Hepatocyte (in vitro differentiated cells): ENCODE results near the gene RBM39. TPM values are rescaled to one million over a fixed set of nuclear protein-coding genes. Genes with fewer than 3 reads are reported as not detected.

Experiments used
- DNase-seq: peaks from one replicate; pipeline ENCODE4 v3.0.0-alpha.2; 2016; ENCODE audit warnings: low spot score
- H2AFZ ChIP-seq: fragments of 200-600 bp; sonication (generic); 2 replicates; pipeline ENCODE4 v1.6.0; 2016; ENCODE audit warnings: antibody characterized with exemption, mild to moderate bottlenecking
- H3K27ac ChIP-seq: fragments of 200-600 bp; sonication (generic); 2 replicates; pipeline ENCODE4 v1.5.1; 2016; ENCODE audit warnings: mild to moderate bottlenecking
- H3K27me3 ChIP-seq: fragments of 200-600 bp; sonication (generic); 2 replicates; pipeline ENCODE4 v1.6.1; 2016
- H3K36me3 ChIP-seq: fragments of 200-600 bp; sonication (generic); replicated peaks from 2 replicates; pipeline ENCODE4 v1.5.1; 2016; ENCODE audit warnings: low read depth; ENCODE audit not compliant: insufficient read depth
- H3K4me1 ChIP-seq: fragments of 200-600 bp; sonication (generic); 2 replicates; pipeline ENCODE4 v1.5.1; 2016; ENCODE audit warnings: mild to moderate bottlenecking, moderate library complexity; ENCODE audit not compliant: insufficient read depth
- H3K4me2 ChIP-seq: fragments of 200-600 bp; sonication (generic); 2 replicates; pipeline ENCODE4 v1.6.0; 2016
- H3K4me3 ChIP-seq: fragments of 200-600 bp; sonication (generic); 2 replicates; pipeline ENCODE4 v1.5.1; 2016; ENCODE audit warnings: mild to moderate bottlenecking
- H3K79me2 ChIP-seq: fragments of 200-600 bp; sonication (generic); 2 replicates; pipeline ENCODE4 v1.6.0; 2017; ENCODE audit warnings: mild to moderate bottlenecking
- H3K9me2 ChIP-seq: fragments of 200-600 bp; sonication (generic); replicated peaks from 2 replicates; pipeline ENCODE4 v1.6.0; 2017; ENCODE audit warnings: mild to moderate bottlenecking; ENCODE audit not compliant: insufficient read depth
- H3K9me3 ChIP-seq: fragments of 200-600 bp; sonication (generic); 2 replicates; pipeline ENCODE4 v1.5.1; 2016; ENCODE audit warnings: low read depth, mild to moderate bottlenecking
- H4K20me1 ChIP-seq: fragments of 200-600 bp; sonication (generic); 2 replicates; pipeline ENCODE4 v1.6.0; 2016; ENCODE audit warnings: mild to moderate bottlenecking; ENCODE audit not compliant: insufficient read depth, poor library complexity, severe bottlenecking
- CTCF ChIP-seq: fragments of 200-600 bp; sonication (generic); IDR thresholded peaks from 2 replicates; pipeline ENCODE4 v1.5.1; 2016; ENCODE audit warnings: antibody characterized with exemption, mild to moderate bottlenecking; ENCODE audit not compliant: poor library complexity
- EZH2 ChIP-seq: fragments of 200-600 bp; sonication (generic); IDR thresholded peaks from 2 replicates; pipeline ENCODE4 v1.6.1; 2016; ENCODE audit warnings: antibody characterized with exemption, mild to moderate bottlenecking, borderline replicate concordance
- EZH2phosphoT487 ChIP-seq: fragments of 200-600 bp; sonication (generic); IDR thresholded peaks from one replicate; pipeline ENCODE4 v1.6.1; 2018; ENCODE audit warnings: antibody characterized with exemption, mild to moderate bottlenecking, low read depth, moderate library complexity; ENCODE audit not compliant: unreplicated experiment, severe bottlenecking
- WGBS: methylation state at CpG from one replicate; pipeline ENCODE4 v1.1.6; 2016; ENCODE audit warnings: low lambda C conversion rate; ENCODE audit errors: missing lambda C conversion rate; 5-methylcytosine and 5-hydroxymethylcytosine counted together
- polyA plus RNA-seq: library from polyadenylated mRNA; unstranded; fragments of >200 nt; fragmentation: Nextera tagmentation; extraction: Ambion mirVana; gene quantifications from 2 replicates; pipeline ENCODE4 v1.2.1, GENCODE V29; 2016
- total RNA-seq: library from RNA; depleted of rRNA; stranded (reverse); fragments of >200 nt; gene quantifications from 2 replicates; pipeline ENCODE4 v1.2.3, GENCODE V29; 2014

RBM39 gene
- total and polyA plus RNA-seq, 2 experiments from 2014 or later: 200 to 423 TPM

GRCh38 chr20:35702824-35703695 is 39.0 kb downstream of the RBM39 start:
- peak overlapping the region; percentile 9 for H3K27ac ChIP-seq
- H3K27me3 ChIP-seq: no peaks in the 10 kb centered on the region
- no peaks in the 10 kb centered on the region for H3K9me3 ChIP-seq
- H3K36me3 ChIP-seq: peaks cover 6% of the 10 kb centered on the region
- no peak for DNase-seq
- 90% methylated on average over 4 of the region's 4 CpGs for WGBS
- H3K4me1 ChIP-seq: peaks cover 11% of the 10 kb centered on the region
- H4K20me1 ChIP-seq: peaks cover 58% of the 10 kb centered on the region
- H3K4me3 ChIP-seq: no peak overlapping the region
- H3K9me2 ChIP-seq: no peaks in the 10 kb centered on the region
- no peak for TF ChIP-seq EZH2phosphoT487
- TF ChIP-seq EZH2: no peak
- TF ChIP-seq CTCF: no peak
- H3K79me2 ChIP-seq: peaks cover 60% of the 10 kb centered on the region
- H3K4me2 ChIP-seq: no peak overlapping the region
- no peak overlapping the region for H2AFZ ChIP-seq

GRCh38 chr20:35702051-35702823 is 39.8 kb downstream of the RBM39 start:
- Histone ChIP-seq H3K4me2 (no peak overlapping the region), H3K27me3 (no peaks in the 10 kb centered on the region), H3K79me2 (peaks cover 60% of the 10 kb centered on the region), H3K36me3 (peaks cover 5% of the 10 kb centered on the region), H4K20me1 (peaks cover 50% of the 10 kb centered on the region), H3K4me3 (no peak overlapping the region), H3K9me3 (no peaks in the 10 kb centered on the region), H2AFZ (no peak overlapping the region), H3K27ac (peak overlapping the region; percentile 9), H3K4me1 (peaks cover 16% of the 10 kb centered on the region), H3K9me2 (no peaks in the 10 kb centered on the region)
- DNase-seq: no peak
- 91% methylated on average over 12 of the region's 12 CpGs for WGBS
- no peak for TF ChIP-seq CTCF
- no peak for TF ChIP-seq EZH2
- TF ChIP-seq EZH2phosphoT487: no peak

GRCh38 chr20:35700625-35701148 is 41.4 kb downstream of the RBM39 start:
- Histone ChIP-seq H2AFZ (no peak overlapping the region), H4K20me1 (peaks cover 35% of the 10 kb centered on the region), H3K4me1 (peaks cover 16% of the 10 kb centered on the region), H3K4me3 (peak overlapping the region; percentile 77), H3K36me3 (peaks cover 3% of the 10 kb centered on the region), H3K9me2 (no peaks in the 10 kb centered on the region), H3K9me3 (no peaks in the 10 kb centered on the region), H3K27me3 (no peaks in the 10 kb centered on the region), H3K27ac (peak overlapping the region; percentile 97), H3K4me2 (peak overlapping the region; percentile 86), H3K79me2 (peaks cover 56% of the 10 kb centered on the region)
- no peak for DNase-seq
- 96% methylated on average over 7 of the region's 7 CpGs for WGBS
- no peak for TF ChIP-seq EZH2phosphoT487
- TF ChIP-seq CTCF: no peak
- TF ChIP-seq EZH2: no peak
